H1 (cell line): ENCODE results near the gene NFX1. TPM values are rescaled to one million over a fixed set of nuclear protein-coding genes. Genes with fewer than 3 reads are reported as not detected.

Experiments used
- BCL11A ChIP-seq, 2 experiments: IDR thresholded peaks; one replicate each; pipeline ENCODE4 v1.6.1; 2011; ENCODE audit warnings: low read depth in 2 of 2, low read length in 2 of 2, mild to moderate bottlenecking in 2 of 2
- CEBPB ChIP-seq: IDR thresholded peaks from 2 replicates; pipeline ENCODE4 v1.6.1; 2012; ENCODE audit warnings: low read depth, low read length
- JUN ChIP-seq: IDR thresholded peaks from 2 replicates; pipeline ENCODE4 v1.6.1; 2011; ENCODE audit warnings: low read depth, mild to moderate bottlenecking, improper control_type of control experiment, low read length
- KDM4A ChIP-seq: IDR thresholded peaks from one replicate; pipeline ENCODE4 v1.7.1; 2012; ENCODE audit warnings: low read depth, mild to moderate bottlenecking, moderate library complexity, low read length, inconsistent platforms; ENCODE audit not compliant: severe bottlenecking
- KDM5A ChIP-seq: fragments of 200-600 bp; IDR thresholded peaks from 2 replicates; pipeline ENCODE4 v1.7.1; 2012; ENCODE audit warnings: mild to moderate bottlenecking, low read length, inconsistent platforms, mixed read lengths
- POLR2AphosphoS5 ChIP-seq: IDR thresholded peaks from 2 replicates; pipeline ENCODE4 v1.6.1; 2011; ENCODE audit warnings: low read depth, low read length
- SRF ChIP-seq: IDR thresholded peaks from 2 replicates; pipeline ENCODE4 v1.6.1; 2011; ENCODE audit warnings: mild to moderate bottlenecking, low read depth, low read length, moderate library complexity
- polyA plus RNA-seq, 7 experiments: library from polyadenylated mRNA; depleted of rRNA in 3 of 7; stranded (reverse) in 5 of 7; unstranded in 2 of 7; fragments of >200 nt in 5 of 7; fragments of 200-250 nt in 2 of 7; gene quantifications; 1 replicate in 5 of 7; 2 replicates in 1 of 7; 4 replicates in 1 of 7; pipeline versions ENCODE4 v1.2.1 to v1.2.3, GENCODE V29; 2011 to 2013; ENCODE audit warnings: missing spikeins in 2 of 7, mixed read lengths in 2 of 7
- total RNA-seq: library from RNA; stranded (reverse); fragmentation: NEBNext Ultra II Directional; extraction: Animal tissue kit (Norgen Biotek cat#: 25700); gene quantifications from 2 replicates; pipeline ENCODE4 v1.2.1, GENCODE V29; 2021
- TF ChIP-seq, protein P1 (sequence below): fragments of 300-600 bp; sonication (generic); IDR thresholded peaks from 2 replicates; pipeline ENCODE4 v1.7.1; 2012; ENCODE audit warnings: low read length, moderate library complexity, mild to moderate bottlenecking, inconsistent platforms; ENCODE audit not compliant: insufficient replicate concordance
- TF ChIP-seq, protein P2 (sequence below): IDR thresholded peaks from 2 replicates; pipeline ENCODE4 v1.6.1; 2012; ENCODE audit warnings: inconsistent platforms
- TF ChIP-seq, protein P3 (sequence below): IDR thresholded peaks from 2 replicates; pipeline ENCODE4 v1.6.1; 2011; ENCODE audit warnings: low read depth, mild to moderate bottlenecking, low read length; ENCODE audit not compliant: insufficient read depth

NFX1 gene
- total and polyA plus RNA-seq, 2 of the 8 experiments (the other 6 are each of a cell fraction or from before 2014, with no cell fraction given) = 19.4 to 28.4 TPM

DNA sequence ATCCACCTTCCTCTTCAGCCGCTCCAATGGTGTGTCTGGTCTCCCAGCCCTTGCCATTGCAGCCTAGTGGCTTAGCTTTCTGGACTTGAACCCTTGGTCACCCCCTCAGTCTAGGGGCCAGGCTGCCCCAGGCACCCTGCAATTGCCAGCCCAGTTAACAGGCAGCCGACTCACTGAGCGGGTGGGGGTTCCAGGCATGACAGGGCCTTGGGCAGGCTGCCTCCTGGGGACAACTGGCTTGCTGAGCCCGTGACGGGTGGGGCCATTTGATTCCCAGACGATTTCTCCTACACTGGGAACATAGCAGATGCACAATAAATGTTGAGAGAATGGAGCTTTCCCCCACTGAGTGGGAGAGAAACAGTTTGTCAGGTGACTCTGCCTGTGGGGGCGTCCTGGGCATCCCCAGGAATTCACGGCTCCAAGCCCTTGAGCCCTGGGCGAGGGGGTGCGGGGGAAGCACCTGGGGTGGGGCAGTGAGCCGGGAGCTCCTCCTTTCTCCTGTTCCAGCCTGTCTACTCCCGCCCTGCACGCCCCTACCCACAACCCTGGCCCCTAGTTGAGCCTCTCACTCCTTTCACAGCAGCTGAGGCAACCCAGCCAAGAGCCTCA is 124.7 kb downstream of the NFX1 start (continued):
- TF ChIP-seq, protein P1, sequence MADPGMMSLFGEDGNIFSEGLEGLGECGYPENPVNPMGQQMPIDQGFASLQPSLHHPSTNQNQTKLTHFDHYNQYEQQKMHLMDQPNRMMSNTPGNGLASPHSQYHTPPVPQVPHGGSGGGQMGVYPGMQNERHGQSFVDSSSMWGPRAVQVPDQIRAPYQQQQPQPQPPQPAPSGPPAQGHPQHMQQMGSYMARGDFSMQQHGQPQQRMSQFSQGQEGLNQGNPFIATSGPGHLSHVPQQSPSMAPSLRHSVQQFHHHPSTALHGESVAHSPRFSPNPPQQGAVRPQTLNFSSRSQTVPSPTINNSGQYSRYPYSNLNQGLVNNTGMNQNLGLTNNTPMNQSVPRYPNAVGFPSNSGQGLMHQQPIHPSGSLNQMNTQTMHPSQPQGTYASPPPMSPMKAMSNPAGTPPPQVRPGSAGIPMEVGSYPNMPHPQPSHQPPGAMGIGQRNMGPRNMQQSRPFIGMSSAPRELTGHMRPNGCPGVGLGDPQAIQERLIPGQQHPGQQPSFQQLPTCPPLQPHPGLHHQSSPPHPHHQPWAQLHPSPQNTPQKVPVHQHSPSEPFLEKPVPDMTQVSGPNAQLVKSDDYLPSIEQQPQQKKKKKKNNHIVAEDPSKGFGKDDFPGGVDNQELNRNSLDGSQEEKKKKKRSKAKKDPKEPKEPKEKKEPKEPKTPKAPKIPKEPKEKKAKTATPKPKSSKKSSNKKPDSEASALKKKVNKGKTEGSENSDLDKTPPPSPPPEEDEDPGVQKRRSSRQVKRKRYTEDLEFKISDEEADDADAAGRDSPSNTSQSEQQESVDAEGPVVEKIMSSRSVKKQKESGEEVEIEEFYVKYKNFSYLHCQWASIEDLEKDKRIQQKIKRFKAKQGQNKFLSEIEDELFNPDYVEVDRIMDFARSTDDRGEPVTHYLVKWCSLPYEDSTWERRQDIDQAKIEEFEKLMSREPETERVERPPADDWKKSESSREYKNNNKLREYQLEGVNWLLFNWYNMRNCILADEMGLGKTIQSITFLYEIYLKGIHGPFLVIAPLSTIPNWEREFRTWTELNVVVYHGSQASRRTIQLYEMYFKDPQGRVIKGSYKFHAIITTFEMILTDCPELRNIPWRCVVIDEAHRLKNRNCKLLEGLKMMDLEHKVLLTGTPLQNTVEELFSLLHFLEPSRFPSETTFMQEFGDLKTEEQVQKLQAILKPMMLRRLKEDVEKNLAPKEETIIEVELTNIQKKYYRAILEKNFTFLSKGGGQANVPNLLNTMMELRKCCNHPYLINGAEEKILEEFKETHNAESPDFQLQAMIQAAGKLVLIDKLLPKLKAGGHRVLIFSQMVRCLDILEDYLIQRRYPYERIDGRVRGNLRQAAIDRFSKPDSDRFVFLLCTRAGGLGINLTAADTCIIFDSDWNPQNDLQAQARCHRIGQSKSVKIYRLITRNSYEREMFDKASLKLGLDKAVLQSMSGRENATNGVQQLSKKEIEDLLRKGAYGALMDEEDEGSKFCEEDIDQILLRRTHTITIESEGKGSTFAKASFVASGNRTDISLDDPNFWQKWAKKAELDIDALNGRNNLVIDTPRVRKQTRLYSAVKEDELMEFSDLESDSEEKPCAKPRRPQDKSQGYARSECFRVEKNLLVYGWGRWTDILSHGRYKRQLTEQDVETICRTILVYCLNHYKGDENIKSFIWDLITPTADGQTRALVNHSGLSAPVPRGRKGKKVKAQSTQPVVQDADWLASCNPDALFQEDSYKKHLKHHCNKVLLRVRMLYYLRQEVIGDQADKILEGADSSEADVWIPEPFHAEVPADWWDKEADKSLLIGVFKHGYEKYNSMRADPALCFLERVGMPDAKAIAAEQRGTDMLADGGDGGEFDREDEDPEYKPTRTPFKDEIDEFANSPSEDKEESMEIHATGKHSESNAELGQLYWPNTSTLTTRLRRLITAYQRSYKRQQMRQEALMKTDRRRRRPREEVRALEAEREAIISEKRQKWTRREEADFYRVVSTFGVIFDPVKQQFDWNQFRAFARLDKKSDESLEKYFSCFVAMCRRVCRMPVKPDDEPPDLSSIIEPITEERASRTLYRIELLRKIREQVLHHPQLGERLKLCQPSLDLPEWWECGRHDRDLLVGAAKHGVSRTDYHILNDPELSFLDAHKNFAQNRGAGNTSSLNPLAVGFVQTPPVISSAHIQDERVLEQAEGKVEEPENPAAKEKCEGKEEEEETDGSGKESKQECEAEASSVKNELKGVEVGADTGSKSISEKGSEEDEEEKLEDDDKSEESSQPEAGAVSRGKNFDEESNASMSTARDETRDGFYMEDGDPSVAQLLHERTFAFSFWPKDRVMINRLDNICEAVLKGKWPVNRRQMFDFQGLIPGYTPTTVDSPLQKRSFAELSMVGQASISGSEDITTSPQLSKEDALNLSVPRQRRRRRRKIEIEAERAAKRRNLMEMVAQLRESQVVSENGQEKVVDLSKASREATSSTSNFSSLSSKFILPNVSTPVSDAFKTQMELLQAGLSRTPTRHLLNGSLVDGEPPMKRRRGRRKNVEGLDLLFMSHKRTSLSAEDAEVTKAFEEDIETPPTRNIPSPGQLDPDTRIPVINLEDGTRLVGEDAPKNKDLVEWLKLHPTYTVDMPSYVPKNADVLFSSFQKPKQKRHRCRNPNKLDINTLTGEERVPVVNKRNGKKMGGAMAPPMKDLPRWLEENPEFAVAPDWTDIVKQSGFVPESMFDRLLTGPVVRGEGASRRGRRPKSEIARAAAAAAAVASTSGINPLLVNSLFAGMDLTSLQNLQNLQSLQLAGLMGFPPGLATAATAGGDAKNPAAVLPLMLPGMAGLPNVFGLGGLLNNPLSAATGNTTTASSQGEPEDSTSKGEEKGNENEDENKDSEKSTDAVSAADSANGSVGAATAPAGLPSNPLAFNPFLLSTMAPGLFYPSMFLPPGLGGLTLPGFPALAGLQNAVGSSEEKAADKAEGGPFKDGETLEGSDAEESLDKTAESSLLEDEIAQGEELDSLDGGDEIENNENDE = no peak
- TF ChIP-seq, protein P2, sequence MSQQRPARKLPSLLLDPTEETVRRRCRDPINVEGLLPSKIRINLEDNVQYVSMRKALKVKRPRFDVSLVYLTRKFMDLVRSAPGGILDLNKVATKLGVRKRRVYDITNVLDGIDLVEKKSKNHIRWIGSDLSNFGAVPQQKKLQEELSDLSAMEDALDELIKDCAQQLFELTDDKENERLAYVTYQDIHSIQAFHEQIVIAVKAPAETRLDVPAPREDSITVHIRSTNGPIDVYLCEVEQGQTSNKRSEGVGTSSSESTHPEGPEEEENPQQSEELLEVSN = no peak
- no peak for TF ChIP-seq JUN
- no peak for TF ChIP-seq CEBPB
- TF ChIP-seq POLR2AphosphoS5 = no peak
- TF ChIP-seq KDM5A = no peak
- no peak for TF ChIP-seq SRF
- TF ChIP-seq BCL11A (IDR thresholded peaks at IDR 0.05; ENCODE audit: low read depth in 2 of 2, low read length in 2 of 2) = no peak
- TF ChIP-seq, protein P3, sequence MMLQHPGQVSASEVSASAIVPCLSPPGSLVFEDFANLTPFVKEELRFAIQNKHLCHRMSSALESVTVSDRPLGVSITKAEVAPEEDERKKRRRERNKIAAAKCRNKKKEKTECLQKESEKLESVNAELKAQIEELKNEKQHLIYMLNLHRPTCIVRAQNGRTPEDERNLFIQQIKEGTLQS = no peak
- no peak for TF ChIP-seq KDM4A
